ENCODE data around the gene ARL15.

GRCh38 chr5:54274944-54275343 is 35.4 kb downstream of the ARL15 start:
- TF ChIP-seq JUND (IDR thresholded peaks at IDR 0.05): no peak
- TF ChIP-seq CTCF (IDR thresholded peaks at IDR 0.05): no peak
- no peak for TF ChIP-seq SMC3 (IDR thresholded peaks at IDR 0.05; ENCODE audit: low read depth, low read length)

Measured in SK-N-SH (cell line).